ENCODE data around the gene UST.

Gene UST

DNA sequence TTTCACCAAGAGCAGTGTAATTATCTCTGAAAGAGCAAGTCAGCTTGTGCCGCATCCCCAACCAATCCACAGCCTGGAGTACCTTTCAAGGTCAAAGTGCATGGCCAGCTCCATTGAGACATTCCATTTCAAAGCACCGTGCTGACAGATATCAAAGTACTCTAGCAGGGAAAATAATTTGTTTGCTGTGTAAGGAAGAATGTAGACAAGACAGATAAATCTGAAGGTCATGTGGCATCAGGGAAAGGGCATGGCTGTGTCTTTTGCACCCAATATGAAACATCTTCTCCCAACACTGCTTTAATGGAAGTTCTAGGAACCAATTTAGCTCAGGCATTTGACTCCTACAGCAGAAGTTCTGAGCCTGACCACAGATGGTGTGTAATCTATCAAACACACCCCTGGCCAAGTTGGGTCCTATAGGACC lies 328.0 kb downstream of the UST start:
- DNase-seq: no peak

GRCh38 chr6:149075616-149076354 lies 329.0 kb downstream of the UST start:
- no peak for DNase-seq

DNA sequence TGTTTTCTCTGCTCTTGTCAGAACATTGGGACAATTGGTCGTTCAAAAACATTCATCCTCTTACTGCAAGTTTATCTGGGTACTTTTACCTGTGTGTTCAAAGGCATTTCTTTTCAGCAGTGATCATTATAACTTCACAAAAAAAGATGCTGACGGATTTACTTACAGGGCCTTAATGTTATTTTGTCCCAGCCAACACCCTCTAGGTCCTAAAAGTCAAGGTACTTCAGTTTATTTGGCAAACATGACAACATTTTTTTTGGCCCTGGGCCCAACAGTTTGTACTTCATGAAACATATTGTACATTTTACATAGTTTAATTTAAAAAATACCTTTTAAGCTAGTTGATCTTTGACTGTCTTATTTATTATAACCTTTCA lies 329.5 kb downstream of the UST start:
- DNase-seq: no peak

DNA sequence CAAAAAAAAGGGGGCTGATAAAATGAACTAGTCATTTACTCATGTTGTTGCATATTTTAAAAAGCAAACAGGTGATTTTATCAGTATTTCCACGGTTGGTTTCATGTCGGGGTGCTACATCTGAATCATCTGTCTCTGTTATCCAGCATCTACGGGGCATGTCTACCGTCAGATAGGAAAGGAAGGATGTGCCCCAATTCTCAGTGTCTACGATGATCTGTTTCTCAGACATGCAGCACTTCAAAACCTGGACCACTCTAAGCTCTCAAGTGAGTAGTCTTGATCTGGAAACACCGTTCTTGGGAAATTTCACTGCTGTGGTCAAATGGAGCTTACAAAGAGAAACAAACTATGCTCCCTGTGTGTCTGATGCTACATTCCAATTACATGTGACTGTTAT lies 330.4 kb downstream of the UST start:
- DNase-seq: no peak

DNA sequence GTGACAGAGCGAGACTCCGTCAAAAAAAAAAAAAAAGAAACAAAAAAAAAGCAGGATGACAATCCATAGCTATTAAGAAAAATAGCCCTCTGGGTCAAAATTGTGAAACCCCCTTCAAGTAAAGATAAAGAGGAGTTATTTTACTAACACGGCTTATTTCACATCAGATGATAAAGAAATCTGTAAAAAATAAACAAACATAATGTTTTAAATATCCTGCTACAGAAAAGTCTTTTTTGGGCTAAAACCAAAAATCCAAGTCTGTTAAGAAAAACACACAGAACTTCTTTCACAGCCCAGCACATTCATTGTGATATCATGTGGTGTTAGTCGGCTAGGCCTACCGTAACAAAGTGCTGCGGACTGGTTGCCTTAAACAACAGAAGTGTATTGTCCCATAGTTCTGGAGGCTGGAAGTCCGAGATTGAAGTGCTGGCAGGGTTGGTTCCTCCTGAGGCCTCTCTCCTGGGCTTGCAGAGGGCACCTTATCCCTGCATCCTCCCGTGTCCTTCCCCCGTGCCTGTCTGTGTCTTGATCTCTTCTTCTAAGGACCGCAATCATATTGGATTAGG lies 331.5 kb downstream of the UST start:
- DNase-seq: no peak

DNA sequence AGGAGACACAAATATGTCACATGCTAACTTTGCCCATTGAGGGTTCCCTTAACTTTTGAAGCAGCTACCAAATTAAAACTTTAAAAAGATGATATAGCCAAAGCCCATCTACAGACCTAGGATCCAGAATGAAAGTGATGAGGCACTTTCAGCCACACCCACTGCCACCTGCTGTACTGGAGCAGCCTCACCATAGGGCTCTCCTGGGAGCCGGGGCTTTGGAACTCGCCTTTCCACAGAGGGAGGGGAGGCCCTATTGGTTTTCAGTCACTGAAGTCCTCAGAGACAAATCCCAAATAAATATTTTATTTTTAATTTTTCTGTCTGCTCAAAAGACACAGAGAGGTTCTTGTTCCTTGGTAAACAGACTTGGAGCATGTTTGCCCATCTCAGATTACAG lies 332.6 kb downstream of the UST start:
- DNase-seq: no peak

GRCh38 chr6:149079911-149080491 lies 333.2 kb downstream of the UST start:
- no peak for DNase-seq

DNA sequence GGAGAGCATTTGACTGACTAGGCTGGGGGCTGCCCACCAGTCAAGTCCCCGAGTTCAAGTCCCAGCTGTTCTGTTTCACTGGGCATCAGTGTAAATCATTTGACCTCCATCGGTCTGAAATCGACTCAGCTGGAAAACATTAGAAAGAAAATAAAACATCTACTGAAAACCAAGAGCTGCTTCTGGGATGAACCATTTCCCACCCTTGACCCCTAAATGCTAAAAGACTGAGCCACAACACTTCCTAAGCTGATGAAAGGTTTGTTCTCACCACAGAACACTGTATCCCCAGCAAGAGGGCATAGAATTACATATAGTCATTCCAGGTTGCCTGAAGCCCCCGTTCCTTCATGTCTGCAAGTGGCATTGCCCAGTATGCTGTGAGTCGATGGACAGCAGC lies 333.7 kb downstream of the UST start:
- no peak for DNase-seq

DNA sequence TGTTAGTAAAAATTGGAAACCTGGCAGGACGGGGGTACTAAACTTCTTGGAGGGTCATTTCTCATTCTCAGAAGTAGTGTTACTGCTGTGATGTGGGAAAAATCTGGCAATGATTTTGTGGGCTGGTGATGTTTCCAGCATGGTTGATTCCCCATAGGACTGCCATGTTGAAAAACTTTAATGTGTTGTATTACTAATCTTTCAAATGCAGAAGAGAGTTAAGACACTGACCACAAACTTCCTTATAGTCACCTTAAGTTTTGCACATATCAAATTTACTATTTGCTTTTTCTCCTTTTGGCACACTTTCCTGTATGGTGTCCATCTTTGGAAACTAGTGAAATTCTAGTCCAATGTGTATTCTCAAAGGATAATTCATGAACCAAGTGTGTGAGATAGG lies 334.5 kb downstream of the UST start:
- no peak for DNase-seq

GRCh38 chr6:149082320-149082719 lies 335.5 kb downstream of the UST start:
- peak; percentile 38 for DNase-seq

GRCh38 chr6:149084026-149084425 lies 337.2 kb downstream of the UST start:
- no peak for DNase-seq

GRCh38 chr6:149084808-149085556 lies 338.2 kb downstream of the UST start:
- no peak for DNase-seq

DNA sequence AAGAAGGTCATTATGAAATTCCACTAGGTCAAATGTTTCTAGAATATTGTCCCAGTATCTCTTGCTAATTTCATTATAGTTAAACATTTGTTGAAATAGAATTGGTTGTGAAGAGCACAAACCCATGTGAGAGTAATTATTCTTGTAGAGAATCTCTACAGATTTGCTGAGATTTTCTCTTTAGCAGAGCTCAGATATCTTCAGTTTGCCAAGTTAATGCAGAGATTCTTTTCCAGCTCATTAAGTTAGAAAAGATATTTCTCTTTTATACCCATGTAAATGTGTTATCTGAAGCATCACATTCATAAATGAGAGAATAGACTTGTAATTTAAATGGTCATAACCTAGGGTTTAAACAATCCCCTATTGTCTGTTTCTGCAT lies 338.7 kb downstream of the UST start:
- no peak for DNase-seq

- no peak for DNase-seq
Measured at GRCh38 chr6:149086363-149086762, 339.5 kb downstream of the UST start.

GRCh38 chr6:149087898-149088297 lies 341.1 kb downstream of the UST start:
- no peak for DNase-seq

GRCh38 chr6:149088361-149088760 lies 341.5 kb downstream of the UST start:
- DNase-seq: no peak

- no peak for DNase-seq
Measured at GRCh38 chr6:149089510-149089909, 342.7 kb downstream of the UST start.

- DNase-seq: no peak
Measured at GRCh38 chr6:149090937-149091336, 344.1 kb downstream of the UST start.

GRCh38 chr6:149093643-149094042 lies 346.8 kb downstream of the UST start:
- DNase-seq: no peak

GRCh38 chr6:149094156-149094555 lies 347.3 kb downstream of the UST start:
- no peak for DNase-seq

- DNase-seq: no peak
Measured at GRCh38 chr6:149094934-149095351, 348.1 kb downstream of the UST start.

- no peak for DNase-seq
Measured at GRCh38 chr6:149095842-149096241, 349.0 kb downstream of the UST start.

DNA sequence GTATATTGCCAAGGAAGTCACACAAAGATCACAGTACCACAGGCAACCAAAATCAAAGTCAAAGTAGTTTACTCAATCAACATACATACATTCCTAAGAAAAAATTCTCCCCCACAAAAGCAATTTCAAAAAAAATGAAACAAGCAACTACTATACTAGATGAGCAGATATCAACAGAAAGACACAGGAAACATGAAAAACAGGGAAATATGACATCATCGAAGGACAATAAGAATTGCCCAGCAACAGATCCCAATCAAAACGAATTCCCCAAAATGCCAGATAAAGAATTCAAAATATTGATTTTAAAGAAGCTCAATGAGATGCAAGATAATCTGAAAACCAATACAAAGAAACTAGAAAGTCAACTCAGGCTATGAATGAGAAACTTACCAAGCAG lies 351.0 kb downstream of the UST start:
- DNase-seq: no peak

GRCh38 chr6:149098700-149099276 lies 352.0 kb downstream of the UST start:
- no peak for DNase-seq
